ENCODE results near the gene PTBP3. TPM values are rescaled to one million over a fixed set of nuclear protein-coding genes. Genes with fewer than 3 reads are reported as not detected.
A peak's percentile ranks its signal among the peaks of the same experiment; 100 is the strongest.

Gene PTBP3
- total RNA-seq, 1 donor from 2014 or later: 210 TPM

GRCh38 chr9:112187404-112187803 lies 146.0 kb downstream of the PTBP3 start:
- DNase-seq (ENCODE audit: low read depth): no peak
- TF ChIP-seq CTCF (conservative IDR thresholded peaks at IDR 0.05; ENCODE audit: low read depth, low read length): no peak
- no peak overlapping the region for H3K4me3 ChIP-seq (ENCODE audit: low read depth, low read length)

DNA sequence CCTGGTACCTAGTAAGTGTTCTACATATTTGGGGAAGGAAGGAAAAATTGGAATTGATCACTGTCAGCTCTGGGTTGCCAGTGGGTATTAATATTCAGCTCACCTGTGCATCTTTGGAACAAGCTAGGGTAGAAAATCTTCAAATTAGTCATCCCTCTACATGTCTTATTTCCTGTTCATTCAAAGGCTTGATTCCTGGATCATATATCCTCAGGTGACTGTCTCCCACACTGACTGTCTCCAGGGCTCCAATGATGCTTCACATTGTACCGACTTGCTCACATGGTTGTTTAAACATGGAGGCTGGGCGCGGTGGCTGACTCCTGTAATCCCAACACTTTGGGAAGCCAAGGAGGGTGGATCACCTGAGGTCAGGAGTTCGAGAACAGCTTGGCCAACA lies 146.7 kb downstream of the PTBP3 start:
- no peak overlapping the region for H3K4me3 ChIP-seq (ENCODE audit: low read depth, low read length)
- no peak for TF ChIP-seq CTCF (conservative IDR thresholded peaks at IDR 0.05; ENCODE audit: low read depth, low read length)
- no peak for DNase-seq (ENCODE audit: low read depth)

GRCh38 chr9:112184946-112185345 lies 148.5 kb downstream of the PTBP3 start:
- DNase-seq (ENCODE audit: low read depth): no peak
- no peak overlapping the region for H3K4me3 ChIP-seq (ENCODE audit: low read depth, low read length)
- no peak for TF ChIP-seq CTCF (conservative IDR thresholded peaks at IDR 0.05; ENCODE audit: low read depth, low read length)

DNA sequence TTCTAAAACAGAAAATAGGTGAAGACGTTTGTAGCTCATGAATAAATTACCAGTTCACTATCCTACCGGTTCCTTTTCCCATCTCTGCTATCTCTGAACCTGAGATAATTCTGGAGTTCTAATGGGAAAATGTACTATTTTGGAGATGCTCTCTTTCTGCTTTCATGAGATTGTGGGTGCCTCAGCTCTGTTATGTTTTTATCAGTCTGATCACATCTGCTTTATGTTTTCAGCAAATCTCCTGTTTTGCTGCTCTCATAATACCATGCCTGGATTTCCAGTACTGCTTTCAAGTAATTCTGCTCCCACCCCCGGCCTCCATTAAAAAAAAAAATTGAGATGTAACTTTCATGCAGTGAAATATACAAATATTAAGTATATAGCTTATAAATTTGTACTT lies 149.2 kb downstream of the PTBP3 start:
- no peak for DNase-seq (ENCODE audit: low read depth)
- no peak overlapping the region for H3K4me3 ChIP-seq (ENCODE audit: low read depth, low read length)
- no peak for TF ChIP-seq CTCF (conservative IDR thresholded peaks at IDR 0.05; ENCODE audit: low read depth, low read length)

DNA sequence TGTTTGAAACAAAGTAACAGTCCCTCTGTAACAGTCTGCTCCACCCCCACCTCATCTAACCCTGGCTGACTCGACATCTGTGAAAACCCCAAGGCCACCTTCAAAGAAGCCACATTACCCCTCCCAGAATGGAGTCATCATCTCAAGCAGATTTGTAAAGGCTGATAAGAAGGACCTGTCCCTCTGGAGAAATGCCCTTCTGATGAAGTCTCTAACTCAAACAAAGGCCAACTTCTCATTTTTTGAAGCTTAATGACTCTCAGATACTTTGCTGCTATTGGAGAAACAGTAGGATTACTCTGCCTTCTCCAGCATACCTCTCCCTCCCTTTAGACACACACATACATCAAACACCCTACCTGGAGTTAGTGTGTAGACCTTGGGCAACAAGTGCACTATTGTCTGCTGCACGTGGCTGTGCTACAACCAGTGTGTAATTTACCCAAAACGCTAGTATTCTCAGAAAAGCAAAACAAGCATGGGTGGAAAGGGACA lies 153.0 kb downstream of the PTBP3 start:
- DNase-seq (ENCODE audit: low read depth): no peak
- H3K4me3 ChIP-seq (ENCODE audit: low read depth, low read length): no peak overlapping the region
- no peak for TF ChIP-seq CTCF (conservative IDR thresholded peaks at IDR 0.05; ENCODE audit: low read depth, low read length)

DNA sequence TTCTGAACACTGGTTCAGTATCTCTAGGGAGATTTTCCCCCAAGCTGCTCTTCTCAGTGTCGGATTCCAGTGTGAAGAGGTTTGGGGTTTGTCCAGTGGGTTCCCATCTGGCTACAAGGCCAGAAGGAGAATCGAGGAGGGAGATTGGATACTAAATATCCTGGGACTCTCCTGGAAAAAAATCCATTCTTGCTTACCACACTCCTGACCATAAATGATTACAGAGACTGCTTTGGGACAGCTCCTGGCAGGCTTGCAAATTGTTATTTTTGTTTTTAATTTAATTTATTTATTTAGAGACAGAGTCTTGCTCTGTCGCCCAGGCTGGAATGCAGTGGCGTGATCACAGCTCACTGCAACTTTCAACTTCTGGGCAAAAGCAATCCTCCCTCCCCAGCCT lies 153.6 kb downstream of the PTBP3 start:
- no peak for TF ChIP-seq CTCF (conservative IDR thresholded peaks at IDR 0.05; ENCODE audit: low read depth, low read length)
- DNase-seq (ENCODE audit: low read depth): no peak
- no peak overlapping the region for H3K4me3 ChIP-seq (ENCODE audit: low read depth, low read length)

DNA sequence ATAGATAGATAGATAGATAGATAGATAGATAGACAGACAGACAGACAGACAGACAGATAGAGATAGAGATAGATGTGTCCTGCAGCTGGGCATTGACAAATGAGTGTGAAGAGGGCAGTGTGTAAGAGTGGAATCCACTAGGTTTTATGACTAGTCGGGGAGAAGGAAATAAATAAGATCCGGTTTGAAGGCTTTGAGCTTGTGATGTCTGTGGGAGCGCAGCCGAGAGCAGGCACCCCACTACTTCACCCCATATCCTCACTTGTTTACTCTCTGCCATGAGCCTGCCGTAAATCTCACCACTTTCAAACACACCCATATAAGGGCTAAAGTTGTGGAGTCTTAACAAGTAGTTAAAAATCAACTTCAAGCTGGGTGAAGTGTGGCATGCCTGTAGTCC lies 156.9 kb downstream of the PTBP3 start:
- DNase-seq (ENCODE audit: low read depth): peak; percentile 66
- TF ChIP-seq CTCF (conservative IDR thresholded peaks at IDR 0.05; ENCODE audit: low read depth, low read length): no peak
- no peak overlapping the region for H3K4me3 ChIP-seq (ENCODE audit: low read depth, low read length)
